Chondrocyte (in vitro differentiated cells): ENCODE measurements around the gene PAFAH1B1. TPM values are rescaled to one million over a fixed set of nuclear protein-coding genes. Genes with fewer than 3 reads are reported as not detected.

Experiments used
- DNase-seq: peaks from one replicate; pipeline ENCODE4 v3.0.0; 2021; ENCODE audit warnings: mixed read lengths, low spot score
- H3K27ac Mint-ChIP-seq: one replicate; pipeline ENCODE4 v1.8.0; 2021; ENCODE audit warnings: mild to moderate bottlenecking, moderate library complexity, mixed read lengths; ENCODE audit not compliant: unreplicated experiment
- H3K27me3 Mint-ChIP-seq: 2 replicates; pipeline ENCODE4 v1.8.0; 2021; ENCODE audit warnings: low read depth, mixed read lengths
- H3K36me3 Mint-ChIP-seq: 2 replicates; pipeline ENCODE4 v1.8.0; 2021; ENCODE audit warnings: low read depth, mixed read lengths
- H3K4me1 Mint-ChIP-seq: 2 replicates; pipeline ENCODE4 v1.8.0; 2021; ENCODE audit warnings: low read depth, mild to moderate bottlenecking, mixed read lengths
- H3K4me3 Mint-ChIP-seq: one replicate; pipeline ENCODE4 v1.8.0; 2021; ENCODE audit warnings: mild to moderate bottlenecking, moderate library complexity, mixed read lengths; ENCODE audit not compliant: unreplicated experiment
- H3K9me3 Mint-ChIP-seq: 2 replicates; pipeline ENCODE4 v1.8.0; 2021; ENCODE audit warnings: low read depth, mixed read lengths
- microRNA-seq: library from miRNA; unstranded; fragments of <30 nt; microRNA quantifications from one replicate; pipeline ENCODE4 v1.2.0, GENCODE V29; 2020; ENCODE audit warnings: borderline number of aligned reads
- total RNA-seq: library from RNA; stranded (reverse); gene quantifications from 3 replicates; pipeline ENCODE4 v1.2.1, GENCODE V29; 2021
- TF ChIP-seq, protein P1 (sequence below): fragments of 200-600 bp; sonication (generic); IDR thresholded peaks from 2 replicates; pipeline ENCODE4 v1.5.0; 2021; ENCODE audit warnings: antibody characterized with exemption, mild to moderate bottlenecking, moderate library complexity

The PAFAH1B1 gene
- total RNA-seq, 1 donor from 2014 or later = 151 TPM

DNA sequence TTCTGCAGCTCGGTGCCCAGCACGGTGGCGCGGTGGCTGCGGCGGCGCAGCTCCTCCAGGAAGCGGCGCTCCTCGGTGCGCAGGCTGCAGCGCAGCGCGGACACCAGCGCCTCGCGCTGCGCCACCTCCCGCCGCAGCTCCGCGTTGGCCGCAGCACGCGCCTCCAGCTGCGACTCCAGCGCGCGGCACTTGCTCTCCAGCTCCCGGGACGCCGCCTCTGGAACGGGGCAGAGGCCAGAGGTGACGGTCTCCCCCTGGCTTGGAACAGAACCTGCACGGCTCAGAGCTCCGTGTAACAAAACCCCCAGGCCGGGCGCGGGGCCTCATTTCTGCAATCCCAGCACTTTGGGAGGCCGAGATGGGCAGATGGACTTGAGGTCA is 131.3 kb downstream of the PAFAH1B1 start:
- H3K27me3 Mint-ChIP-seq = peaks cover 20% of the 10 kb centered on the region
- no peaks in the 10 kb centered on the region for H3K9me3 Mint-ChIP-seq
- DNase-seq = no peak
- TF ChIP-seq, protein P1, sequence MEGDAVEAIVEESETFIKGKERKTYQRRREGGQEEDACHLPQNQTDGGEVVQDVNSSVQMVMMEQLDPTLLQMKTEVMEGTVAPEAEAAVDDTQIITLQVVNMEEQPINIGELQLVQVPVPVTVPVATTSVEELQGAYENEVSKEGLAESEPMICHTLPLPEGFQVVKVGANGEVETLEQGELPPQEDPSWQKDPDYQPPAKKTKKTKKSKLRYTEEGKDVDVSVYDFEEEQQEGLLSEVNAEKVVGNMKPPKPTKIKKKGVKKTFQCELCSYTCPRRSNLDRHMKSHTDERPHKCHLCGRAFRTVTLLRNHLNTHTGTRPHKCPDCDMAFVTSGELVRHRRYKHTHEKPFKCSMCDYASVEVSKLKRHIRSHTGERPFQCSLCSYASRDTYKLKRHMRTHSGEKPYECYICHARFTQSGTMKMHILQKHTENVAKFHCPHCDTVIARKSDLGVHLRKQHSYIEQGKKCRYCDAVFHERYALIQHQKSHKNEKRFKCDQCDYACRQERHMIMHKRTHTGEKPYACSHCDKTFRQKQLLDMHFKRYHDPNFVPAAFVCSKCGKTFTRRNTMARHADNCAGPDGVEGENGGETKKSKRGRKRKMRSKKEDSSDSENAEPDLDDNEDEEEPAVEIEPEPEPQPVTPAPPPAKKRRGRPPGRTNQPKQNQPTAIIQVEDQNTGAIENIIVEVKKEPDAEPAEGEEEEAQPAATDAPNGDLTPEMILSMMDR = peak; percentile 36
- H3K4me3 Mint-ChIP-seq = peak overlapping the region; percentile 47
- H3K27ac Mint-ChIP-seq = no peak overlapping the region
- H3K4me1 Mint-ChIP-seq = peaks cover 3% of the 10 kb centered on the region
- no peaks in the 10 kb centered on the region for H3K36me3 Mint-ChIP-seq

DNA sequence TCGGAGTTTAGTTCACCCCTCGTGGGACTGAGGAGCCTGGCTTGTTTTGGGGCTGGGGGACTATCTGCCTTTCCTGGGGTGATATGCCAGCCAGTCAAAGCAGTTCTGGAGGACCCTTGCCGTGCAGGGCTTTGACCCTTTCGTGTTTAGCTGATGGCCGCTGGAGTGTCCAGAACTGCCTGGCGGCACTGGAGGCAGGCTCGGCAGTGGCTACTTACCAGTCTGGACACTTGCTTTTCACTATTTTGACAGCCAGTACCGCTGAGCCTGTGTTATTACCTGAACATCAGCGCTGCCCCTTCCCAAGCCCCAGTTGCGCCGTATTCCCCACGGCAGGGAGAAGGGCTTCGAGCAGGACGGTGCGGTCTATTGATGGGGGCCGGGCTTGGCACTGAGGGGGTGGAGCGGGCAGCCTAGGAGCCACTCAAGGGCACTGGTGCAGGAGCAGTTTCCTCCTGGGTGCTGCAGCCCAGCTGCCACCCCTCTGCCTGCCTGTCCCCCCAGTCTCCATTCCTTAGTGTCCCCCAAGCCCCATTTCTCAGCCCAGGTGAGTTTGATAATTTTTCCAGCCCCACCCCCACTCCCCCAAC is 137.4 kb downstream of the PAFAH1B1 start:
- no peaks in the 10 kb centered on the region for H3K36me3 Mint-ChIP-seq
- no peak for DNase-seq
- H3K27ac Mint-ChIP-seq = no peak overlapping the region
- no peaks in the 10 kb centered on the region for H3K4me1 Mint-ChIP-seq
- no peak overlapping the region for H3K4me3 Mint-ChIP-seq
- TF ChIP-seq, protein P1 = no peak
- peaks cover 25% of the 10 kb centered on the region for H3K27me3 Mint-ChIP-seq
- no peaks in the 10 kb centered on the region for H3K9me3 Mint-ChIP-seq

DNA sequence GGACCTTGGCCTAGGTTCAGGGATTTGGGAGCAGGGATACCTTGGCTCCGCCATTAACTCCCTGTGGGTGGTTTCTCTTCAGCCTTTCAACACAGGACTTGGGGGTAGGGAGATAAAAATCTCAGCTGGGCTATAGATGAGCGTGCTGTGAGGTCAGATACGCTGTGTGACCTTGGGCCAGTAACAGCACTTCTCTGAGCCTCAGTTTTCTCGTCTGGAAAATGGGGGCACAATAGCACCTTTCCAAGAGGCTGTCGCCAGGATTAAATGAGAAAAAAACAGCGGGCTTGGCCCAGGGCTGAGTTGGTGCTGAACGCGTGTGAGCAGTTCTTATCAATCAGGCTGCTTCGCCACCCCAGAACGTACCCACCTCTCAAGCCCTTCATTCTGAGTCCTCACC is 138.4 kb downstream of the PAFAH1B1 start:
- no peak for DNase-seq
- Mint-ChIP-seq H3K9me3 (no peaks in the 10 kb centered on the region), H3K4me3 (no peak overlapping the region), H3K36me3 (no peaks in the 10 kb centered on the region), H3K27ac (no peak overlapping the region), H3K27me3 (peaks cover 24% of the 10 kb centered on the region), H3K4me1 (no peaks in the 10 kb centered on the region)
- TF ChIP-seq, protein P1 = no peak

DNA sequence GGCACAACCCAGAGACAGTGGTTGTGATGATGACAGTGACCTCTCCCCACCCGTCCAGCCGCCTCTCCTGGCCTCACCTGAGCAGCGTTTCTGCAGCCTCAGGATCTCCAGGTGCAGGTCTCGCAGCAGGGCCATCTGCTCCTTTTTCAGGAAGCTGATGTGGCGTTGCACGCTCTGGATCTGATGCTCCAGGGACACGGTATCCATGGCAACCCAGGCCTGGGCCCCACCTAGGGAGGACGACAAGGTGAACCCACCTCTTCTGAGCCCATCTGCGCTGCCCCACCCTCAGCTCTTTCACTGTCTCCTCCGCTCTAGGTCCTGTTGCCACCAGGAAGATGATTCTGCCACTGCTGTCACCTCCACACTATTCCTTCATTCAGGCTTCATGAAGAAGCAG is 141.5 kb downstream of the PAFAH1B1 start:
- Mint-ChIP-seq H3K4me3 (no peak overlapping the region), H3K4me1 (no peaks in the 10 kb centered on the region), H3K27me3 (peaks cover 11% of the 10 kb centered on the region), H3K36me3 (no peaks in the 10 kb centered on the region), H3K27ac (no peak overlapping the region), H3K9me3 (no peaks in the 10 kb centered on the region)
- TF ChIP-seq, protein P1 = no peak
- no peak for DNase-seq

Small RNA genes within 50 kb of the gene (microRNA-seq; reads per million reads assigned to microRNA genes)
- gene MIR6776 = not detected

Other genes starting within 250 kb of the PAFAH1B1 start
- 22.7 to 29.8 TPM (median 29.4 TPM) in 3 replicates for gene MNT, start 192.6 kb upstream of the PAFAH1B1 start, total RNA-seq
- gene METTL16, start 81.8 kb upstream of the PAFAH1B1 start, total RNA-seq = 18.0 to 23.2 TPM (median 21.2 TPM) in 3 replicates
- 30.8 to 36.6 TPM (median 36.0 TPM) in 3 replicates for gene CLUH, start 118.1 kb downstream of the PAFAH1B1 start, total RNA-seq
- 0.07 TPM in 1 of 3 replicates, not detected in the others for gene CCDC92B, start 156.0 kb downstream of the PAFAH1B1 start, total RNA-seq
- 3.3 to 5.5 TPM (median 3.4 TPM) in 3 replicates for gene RAP1GAP2, start 202.8 kb downstream of the PAFAH1B1 start, total RNA-seq